Brain microvascular endothelial cell (primary cell): ENCODE results near the gene CD109.

Source experiments
- DNase-seq: peaks from one replicate; pipeline ENCODE4 v3.0.0-alpha.2; 2020
- H3K27ac ChIP-seq: fragments of 250-450 bp; sonication (Bioruptor Pico); 2 replicates; pipeline ENCODE4 v1.5.1; 2020; ENCODE audit warnings: mild to moderate bottlenecking, moderate library complexity
- H3K27me3 ChIP-seq: fragments of 250-450 bp; sonication (Bioruptor Pico); replicated peaks from 2 replicates; pipeline ENCODE4 v1.5.1; 2020; ENCODE audit warnings: mild to moderate bottlenecking
- H3K36me3 ChIP-seq: fragments of 250-450 bp; sonication (Bioruptor Pico); replicated peaks from 2 replicates; pipeline ENCODE4 v1.5.1; 2020; ENCODE audit warnings: mild to moderate bottlenecking
- H3K4me3 ChIP-seq: 2 replicates; pipeline ENCODE4 v1.5.1; 2011; ENCODE audit warnings: low read depth, mild to moderate bottlenecking, control low read depth, low read length, moderate library complexity
- in situ Hi-C: cut with HindIII; loops from 2 replicates; pipeline ENCODE4 v1.10.0; 2017; ENCODE audit warnings: low sequenced_read_pairs, low pct_ligation_motif_present
- TF ChIP-seq, protein P1 (sequence below): IDR thresholded peaks from 2 replicates; pipeline ENCODE4 v1.5.1; 2011; ENCODE audit warnings: low read depth, mild to moderate bottlenecking, moderate library complexity, low read length, control low read depth, inconsistent platforms; ENCODE audit errors: missing control alignments

The CD109 gene

DNA sequence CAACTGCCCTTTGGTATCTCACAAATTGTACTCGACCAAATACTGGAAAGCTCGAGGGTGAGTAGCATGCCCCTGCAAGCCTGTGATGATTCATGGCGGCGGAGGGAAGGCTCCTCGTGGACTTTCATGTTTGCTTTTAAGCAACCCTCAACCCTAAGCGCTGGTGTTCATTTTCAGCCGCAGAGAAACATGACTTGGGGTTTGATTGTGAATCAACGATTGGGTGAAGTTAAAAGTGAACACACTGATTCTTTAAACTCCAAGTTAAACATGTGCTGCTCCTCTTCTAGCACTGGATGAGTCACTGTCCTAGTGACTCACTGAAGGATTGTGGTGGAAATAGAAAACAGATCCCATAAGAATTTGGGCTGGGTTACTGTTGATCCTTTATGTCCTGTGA is 8.3 kb downstream of the CD109 start:
- in situ Hi-C loops, result no loop called here
- DNase-seq, result peak; percentile 95
- H3K27ac ChIP-seq, result peak overlapping the region; percentile 61
- no peaks in the 10 kb centered on the region for H3K27me3 ChIP-seq
- TF ChIP-seq, protein P1, sequence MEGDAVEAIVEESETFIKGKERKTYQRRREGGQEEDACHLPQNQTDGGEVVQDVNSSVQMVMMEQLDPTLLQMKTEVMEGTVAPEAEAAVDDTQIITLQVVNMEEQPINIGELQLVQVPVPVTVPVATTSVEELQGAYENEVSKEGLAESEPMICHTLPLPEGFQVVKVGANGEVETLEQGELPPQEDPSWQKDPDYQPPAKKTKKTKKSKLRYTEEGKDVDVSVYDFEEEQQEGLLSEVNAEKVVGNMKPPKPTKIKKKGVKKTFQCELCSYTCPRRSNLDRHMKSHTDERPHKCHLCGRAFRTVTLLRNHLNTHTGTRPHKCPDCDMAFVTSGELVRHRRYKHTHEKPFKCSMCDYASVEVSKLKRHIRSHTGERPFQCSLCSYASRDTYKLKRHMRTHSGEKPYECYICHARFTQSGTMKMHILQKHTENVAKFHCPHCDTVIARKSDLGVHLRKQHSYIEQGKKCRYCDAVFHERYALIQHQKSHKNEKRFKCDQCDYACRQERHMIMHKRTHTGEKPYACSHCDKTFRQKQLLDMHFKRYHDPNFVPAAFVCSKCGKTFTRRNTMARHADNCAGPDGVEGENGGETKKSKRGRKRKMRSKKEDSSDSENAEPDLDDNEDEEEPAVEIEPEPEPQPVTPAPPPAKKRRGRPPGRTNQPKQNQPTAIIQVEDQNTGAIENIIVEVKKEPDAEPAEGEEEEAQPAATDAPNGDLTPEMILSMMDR, result no peak
- no peaks in the 10 kb centered on the region for H3K36me3 ChIP-seq
- no peak overlapping the region for H3K4me3 ChIP-seq

GRCh38 chr6:73704798-73705197 is 8.8 kb downstream of the CD109 start:
- Histone ChIP-seq H3K36me3 (no peaks in the 10 kb centered on the region), H3K27me3 (no peaks in the 10 kb centered on the region), H3K4me3 (no peak overlapping the region), H3K27ac (peak overlapping the region; percentile 61)
- no peak for DNase-seq
- in situ Hi-C loops, result no loop called here
- TF ChIP-seq, protein P1, result no peak

DNA sequence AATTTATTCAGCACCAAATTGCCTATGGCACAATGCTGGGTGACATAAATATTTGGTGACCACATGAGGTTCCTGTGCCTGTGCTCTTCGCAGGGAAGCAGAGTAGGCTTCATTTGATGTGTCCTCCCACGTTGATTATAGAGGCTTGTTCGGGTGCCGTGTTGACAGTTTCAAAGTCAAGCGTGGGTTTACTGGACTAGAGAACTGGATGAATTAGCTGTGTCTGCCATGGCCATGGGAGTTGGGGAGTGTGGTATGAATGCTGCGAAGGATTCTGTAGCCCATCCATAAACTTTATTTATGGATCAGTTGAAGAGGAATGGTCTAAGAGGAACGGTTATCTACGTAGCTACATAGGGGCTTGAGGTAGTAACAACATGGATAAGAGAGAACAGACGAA is 11.0 kb downstream of the CD109 start:
- TF ChIP-seq, protein P1, result no peak
- in situ Hi-C loops, result no loop called here
- no peaks in the 10 kb centered on the region for H3K36me3 ChIP-seq
- DNase-seq, result no peak
- no peak overlapping the region for H3K4me3 ChIP-seq
- no peak overlapping the region for H3K27ac ChIP-seq
- H3K27me3 ChIP-seq, result no peaks in the 10 kb centered on the region

GRCh38 chr6:73710470-73710869 is 14.5 kb downstream of the CD109 start:
- Histone ChIP-seq H3K27me3 (no peaks in the 10 kb centered on the region), H3K36me3 (no peaks in the 10 kb centered on the region), H3K27ac (no peak overlapping the region), H3K4me3 (no peak overlapping the region)
- DNase-seq, result peak; percentile 71
- TF ChIP-seq, protein P1, result no peak
- in situ Hi-C loops, result no loop called here

GRCh38 chr6:73710948-73711347 is 14.9 kb downstream of the CD109 start:
- Histone ChIP-seq H3K27ac (no peak overlapping the region), H3K36me3 (no peaks in the 10 kb centered on the region), H3K4me3 (no peak overlapping the region), H3K27me3 (no peaks in the 10 kb centered on the region)
- TF ChIP-seq, protein P1, result no peak
- DNase-seq, result no peak
- in situ Hi-C loops, result no loop called here

DNA sequence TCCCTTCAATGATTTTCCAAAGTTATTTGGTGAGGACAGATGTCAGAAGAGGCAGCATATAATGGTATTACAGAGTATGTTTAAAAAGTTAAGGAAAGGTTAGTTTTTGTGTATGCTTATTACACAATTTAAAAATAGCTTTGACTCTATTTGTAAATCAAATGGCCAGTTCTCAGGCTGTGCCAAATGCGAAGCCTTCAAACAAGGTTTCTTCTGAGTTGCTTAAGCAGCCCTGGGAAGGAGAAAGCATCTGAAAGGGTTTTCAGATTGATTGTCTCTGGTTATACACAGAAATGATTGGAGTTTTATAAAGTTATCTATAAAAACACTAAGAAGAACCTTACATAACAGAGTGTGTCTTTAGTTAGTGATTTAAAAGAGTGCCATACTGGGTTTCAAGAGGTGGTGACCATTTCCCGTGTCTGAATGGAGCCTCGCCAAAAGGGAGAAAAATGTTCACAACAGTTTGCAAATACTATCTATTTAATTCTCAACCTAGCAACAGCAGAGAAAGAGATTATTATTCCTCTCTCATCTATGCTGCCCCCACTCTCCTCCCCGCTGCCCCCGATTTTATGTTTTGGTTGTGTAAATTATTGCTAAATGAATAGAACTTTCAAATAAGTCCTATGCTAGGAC is 16.7 kb downstream of the CD109 start:
- H3K36me3 ChIP-seq, result no peaks in the 10 kb centered on the region
- TF ChIP-seq, protein P1, result no peak
- no peak for DNase-seq
- in situ Hi-C loops, result no loop called here
- no peak overlapping the region for H3K4me3 ChIP-seq
- H3K27ac ChIP-seq, result no peak overlapping the region
- no peaks in the 10 kb centered on the region for H3K27me3 ChIP-seq
